Uterus (tissue), 2 donors: Measurements from ENCODE around the gene VPS16.

Source experiments
- POLR2A ChIP-seq, 2 donors: fragments of 450-650 bp; IDR thresholded peaks; one replicate each; pipeline ENCODE4 v1.6.1; 2016; ENCODE audit warnings: antibody characterized with exemption in 2 of 2, mild to moderate bottlenecking in 1 of 2, moderate library complexity in 1 of 2
- TF ChIP-seq, protein P1 (sequence below), 4 experiments: fragments of 200-600 bp in 2 of 4; fragments of 450-650 bp in 2 of 4; sonication (generic) in 2 of 4; IDR thresholded peaks; one replicate each; pipeline ENCODE4 v1.5.1; 2016 to 2019; ENCODE audit warnings: antibody characterized with exemption in 4 of 4, mild to moderate bottlenecking in 2 of 4, moderate library complexity in 1 of 4

DNA sequence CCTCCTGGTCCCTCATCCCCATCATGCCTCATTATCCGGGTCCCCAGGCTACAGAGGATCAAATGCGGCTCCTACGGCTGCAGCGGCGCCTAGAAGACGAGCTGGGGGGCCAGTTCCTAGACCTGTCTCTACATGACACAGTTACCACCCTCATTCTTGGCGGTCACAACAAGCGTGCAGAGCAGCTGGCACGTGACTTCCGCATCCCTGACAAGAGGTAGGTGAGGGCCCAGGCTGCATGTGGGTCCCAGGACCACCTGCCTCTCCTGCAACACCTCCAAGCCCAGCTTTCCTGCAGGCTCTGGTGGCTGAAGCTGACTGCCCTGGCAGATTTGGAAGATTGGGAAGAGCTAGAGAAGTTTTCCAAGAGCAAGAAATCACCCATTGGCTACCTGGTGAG lies 24.6 kb downstream of the VPS16 start:
- TF ChIP-seq, protein P1, sequence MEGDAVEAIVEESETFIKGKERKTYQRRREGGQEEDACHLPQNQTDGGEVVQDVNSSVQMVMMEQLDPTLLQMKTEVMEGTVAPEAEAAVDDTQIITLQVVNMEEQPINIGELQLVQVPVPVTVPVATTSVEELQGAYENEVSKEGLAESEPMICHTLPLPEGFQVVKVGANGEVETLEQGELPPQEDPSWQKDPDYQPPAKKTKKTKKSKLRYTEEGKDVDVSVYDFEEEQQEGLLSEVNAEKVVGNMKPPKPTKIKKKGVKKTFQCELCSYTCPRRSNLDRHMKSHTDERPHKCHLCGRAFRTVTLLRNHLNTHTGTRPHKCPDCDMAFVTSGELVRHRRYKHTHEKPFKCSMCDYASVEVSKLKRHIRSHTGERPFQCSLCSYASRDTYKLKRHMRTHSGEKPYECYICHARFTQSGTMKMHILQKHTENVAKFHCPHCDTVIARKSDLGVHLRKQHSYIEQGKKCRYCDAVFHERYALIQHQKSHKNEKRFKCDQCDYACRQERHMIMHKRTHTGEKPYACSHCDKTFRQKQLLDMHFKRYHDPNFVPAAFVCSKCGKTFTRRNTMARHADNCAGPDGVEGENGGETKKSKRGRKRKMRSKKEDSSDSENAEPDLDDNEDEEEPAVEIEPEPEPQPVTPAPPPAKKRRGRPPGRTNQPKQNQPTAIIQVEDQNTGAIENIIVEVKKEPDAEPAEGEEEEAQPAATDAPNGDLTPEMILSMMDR (IDR thresholded peaks at IDR 0.05), result no peak
- no peak for TF ChIP-seq POLR2A (IDR thresholded peaks at IDR 0.05)
